Fibroblast of the aortic adventitia (primary cell): ENCODE measurements around the gene FAIM. TPM values are rescaled to one million over a fixed set of nuclear protein-coding genes. Genes with fewer than 3 reads are reported as not detected.

Experiments
- DNase-seq: peaks from one replicate; pipeline ENCODE4 v3.0.0-alpha.2; 2010; ENCODE audit warnings: low read depth
- H3K4me3 ChIP-seq: 2 replicates; pipeline ENCODE4 v1.5.1; 2011; ENCODE audit warnings: low read depth, mild to moderate bottlenecking, control low read depth, low read length, moderate library complexity
- total RNA-seq: library from RNA; depleted of rRNA; stranded (reverse); fragments of >200 nt; gene quantifications from 2 replicates; pipeline ENCODE4 v1.2.3, GENCODE V29; 2012; ENCODE audit warnings: low replicate concordance
- TF ChIP-seq, protein P1 (sequence below): IDR thresholded peaks from 2 replicates; pipeline ENCODE4 v1.5.1; 2011; ENCODE audit warnings: mild to moderate bottlenecking, low read length, control low read depth, inconsistent platforms; ENCODE audit not compliant: insufficient read depth

FAIM gene
- total RNA-seq, 1 donor: 16.1 TPM

DNA sequence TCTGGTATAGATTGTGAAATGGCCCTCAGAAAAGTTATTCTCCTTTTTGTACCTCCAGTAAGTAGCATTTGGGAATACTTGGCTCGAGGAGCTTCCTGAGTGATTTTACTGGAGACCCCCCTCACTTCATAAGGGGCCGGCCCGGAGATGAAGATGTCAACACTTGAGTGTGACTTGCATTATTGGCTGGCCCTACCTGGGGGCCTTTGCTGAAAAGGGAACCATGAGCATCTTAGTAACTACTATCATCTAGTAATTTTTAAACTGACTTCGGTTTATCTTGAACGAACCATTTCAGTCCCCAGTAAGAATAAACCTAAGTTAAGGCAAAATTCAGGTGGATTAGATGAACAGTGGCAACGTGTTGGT, 1.3 kb downstream of the FAIM start:
- TF ChIP-seq, protein P1, sequence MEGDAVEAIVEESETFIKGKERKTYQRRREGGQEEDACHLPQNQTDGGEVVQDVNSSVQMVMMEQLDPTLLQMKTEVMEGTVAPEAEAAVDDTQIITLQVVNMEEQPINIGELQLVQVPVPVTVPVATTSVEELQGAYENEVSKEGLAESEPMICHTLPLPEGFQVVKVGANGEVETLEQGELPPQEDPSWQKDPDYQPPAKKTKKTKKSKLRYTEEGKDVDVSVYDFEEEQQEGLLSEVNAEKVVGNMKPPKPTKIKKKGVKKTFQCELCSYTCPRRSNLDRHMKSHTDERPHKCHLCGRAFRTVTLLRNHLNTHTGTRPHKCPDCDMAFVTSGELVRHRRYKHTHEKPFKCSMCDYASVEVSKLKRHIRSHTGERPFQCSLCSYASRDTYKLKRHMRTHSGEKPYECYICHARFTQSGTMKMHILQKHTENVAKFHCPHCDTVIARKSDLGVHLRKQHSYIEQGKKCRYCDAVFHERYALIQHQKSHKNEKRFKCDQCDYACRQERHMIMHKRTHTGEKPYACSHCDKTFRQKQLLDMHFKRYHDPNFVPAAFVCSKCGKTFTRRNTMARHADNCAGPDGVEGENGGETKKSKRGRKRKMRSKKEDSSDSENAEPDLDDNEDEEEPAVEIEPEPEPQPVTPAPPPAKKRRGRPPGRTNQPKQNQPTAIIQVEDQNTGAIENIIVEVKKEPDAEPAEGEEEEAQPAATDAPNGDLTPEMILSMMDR: no peak
- no peak for DNase-seq
- no peak overlapping the region for H3K4me3 ChIP-seq

DNA sequence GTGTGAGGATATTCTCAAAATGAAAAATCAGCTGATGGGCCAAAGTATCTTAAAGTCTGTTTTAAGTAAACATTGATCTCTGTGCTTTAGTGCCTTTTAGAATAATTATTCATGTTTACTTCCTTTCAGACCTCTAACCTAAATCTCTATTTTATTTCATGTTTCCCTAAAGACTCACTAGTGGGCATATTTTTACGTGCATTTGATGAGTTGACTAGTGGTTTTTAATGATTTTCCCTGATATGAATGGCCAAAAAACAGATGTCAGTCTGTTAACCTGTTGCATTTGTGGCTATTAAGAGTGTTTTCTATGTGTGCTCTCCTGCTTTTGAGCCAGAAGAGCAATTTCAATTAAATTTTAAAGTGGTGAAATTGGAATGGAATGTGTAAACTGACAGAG, 6.9 kb downstream of the FAIM start:
- TF ChIP-seq, protein P1: no peak
- DNase-seq: no peak
- no peak overlapping the region for H3K4me3 ChIP-seq

DNA sequence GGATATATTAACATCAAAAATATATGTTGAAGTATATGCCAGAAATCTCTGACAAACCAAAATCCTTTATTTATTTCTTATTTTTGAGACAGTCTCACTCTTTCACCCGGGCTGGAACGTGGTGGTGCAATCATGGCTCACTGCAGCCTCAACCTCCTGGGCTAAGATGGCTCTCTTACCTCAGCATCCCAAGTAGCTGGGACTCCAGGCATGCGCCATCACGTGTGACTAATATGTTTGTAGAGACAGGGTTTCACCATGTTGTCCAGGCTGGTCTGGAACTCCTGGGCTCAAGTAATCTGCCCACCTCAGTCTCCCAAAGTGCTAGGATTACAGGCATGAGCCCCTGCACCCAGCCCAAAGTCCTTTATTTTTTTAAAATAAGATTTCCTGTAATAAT, 11.9 kb downstream of the FAIM start:
- DNase-seq: no peak
- H3K4me3 ChIP-seq: no peak overlapping the region
- TF ChIP-seq, protein P1: no peak

DNA sequence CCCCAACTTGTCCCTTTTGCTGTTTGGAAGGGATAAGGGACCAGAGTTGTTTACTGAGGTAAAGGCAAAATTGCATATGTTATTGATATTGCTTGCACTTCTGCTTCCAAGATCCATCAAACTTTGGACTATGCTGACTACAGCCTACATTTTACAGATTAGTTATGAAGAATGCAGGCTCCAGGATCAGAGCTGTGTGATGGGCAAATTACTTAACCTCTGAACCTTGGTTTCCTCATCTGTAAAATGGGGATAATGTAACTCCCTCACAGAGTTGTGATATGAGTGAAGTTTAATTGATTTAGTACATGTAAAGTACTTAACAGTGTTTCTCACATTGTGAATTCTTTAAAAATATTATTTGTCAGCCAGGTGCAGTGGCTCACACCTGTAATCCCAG, 15.9 kb downstream of the FAIM start:
- DNase-seq: no peak
- H3K4me3 ChIP-seq: no peak overlapping the region

DNA sequence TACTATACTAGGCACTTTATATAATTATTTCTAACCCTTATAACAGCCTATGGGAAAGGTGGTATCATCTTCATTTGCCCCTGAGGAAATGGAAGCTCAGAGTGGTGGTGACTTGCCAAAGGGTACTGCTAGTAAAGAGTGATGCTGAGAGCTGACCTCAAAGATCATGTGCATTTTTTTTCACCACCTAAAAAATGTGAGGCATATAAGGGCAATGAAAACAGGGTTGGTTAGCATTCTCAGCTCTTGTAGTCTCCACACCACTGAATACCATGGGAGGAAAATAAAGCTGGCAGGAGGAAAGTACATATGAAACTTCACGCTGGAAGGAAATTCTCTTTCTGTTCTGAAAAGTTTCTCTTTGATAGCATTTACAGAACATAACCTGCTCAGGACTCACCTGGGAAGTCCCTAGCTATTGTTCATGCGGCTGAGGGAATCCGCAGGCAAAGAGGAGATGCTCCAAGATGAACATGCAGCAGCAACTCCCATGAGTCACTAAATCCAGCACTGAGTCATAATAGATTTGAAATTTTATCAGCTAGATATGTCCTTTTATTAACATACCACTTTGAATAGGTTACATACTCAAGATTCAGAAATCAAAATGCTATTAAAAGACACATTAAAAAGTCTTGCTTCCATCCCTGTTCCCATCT, 17.3 kb downstream of the FAIM start:
- peak; percentile 41 for DNase-seq
- no peak overlapping the region for H3K4me3 ChIP-seq
- TF ChIP-seq, protein P1: no peak

More for the DNA sequence above, 15.9 kb downstream of the FAIM start:
- TF ChIP-seq, protein P1: no peak

DNA sequence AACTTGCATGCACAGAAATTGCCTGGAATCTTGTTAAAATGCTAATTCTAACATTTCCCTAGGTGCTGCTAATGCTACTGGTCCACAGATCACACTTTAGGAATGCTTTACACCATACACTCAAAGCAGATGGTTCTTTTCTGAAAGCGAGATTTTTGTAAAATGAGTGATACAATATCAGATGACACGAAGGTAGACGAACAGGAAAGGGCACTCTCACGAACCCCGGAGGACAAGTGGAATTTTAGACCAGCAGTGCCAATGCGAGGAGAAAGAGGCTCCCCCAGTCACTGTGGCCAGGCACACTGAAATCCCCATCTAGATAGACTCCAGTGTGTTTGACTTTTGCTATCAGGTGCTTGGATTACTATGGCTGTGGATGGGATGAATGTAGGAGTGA, 21.0 kb downstream of the FAIM start:
- TF ChIP-seq, protein P1: no peak
- DNase-seq: no peak
- H3K4me3 ChIP-seq: no peak overlapping the region

DNA sequence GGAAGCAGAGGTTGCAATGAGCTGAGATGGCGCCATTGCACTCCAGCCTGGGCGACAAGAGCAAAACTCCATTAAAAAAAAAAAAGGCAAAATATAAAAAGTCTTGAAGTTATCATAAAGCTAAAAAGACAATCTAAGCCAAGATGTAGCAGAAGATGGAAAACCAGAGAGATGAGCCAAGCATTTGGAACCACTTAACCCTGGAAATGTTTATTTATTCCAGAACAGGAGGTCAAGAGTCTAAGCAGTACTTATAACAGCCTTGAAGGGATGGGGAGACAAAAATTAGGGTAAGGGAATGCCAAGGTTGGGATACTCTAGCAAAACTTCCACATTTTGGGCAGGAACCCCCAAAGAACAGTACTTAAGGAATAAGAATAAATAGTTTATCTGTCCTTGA, 30.1 kb downstream of the FAIM start:
- no peak for DNase-seq
- TF ChIP-seq, protein P1: no peak
- no peak overlapping the region for H3K4me3 ChIP-seq
